Thymus (tissue), 11 donors: ENCODE results near the gene GRN. TPM values are rescaled to one million over a fixed set of nuclear protein-coding genes. Genes with fewer than 3 reads are reported as not detected.

ENCODE experiments used
- DNase-seq, 9 donors: peaks; one replicate each; pipeline ENCODE4 v3.0.0-alpha.2; 2013; ENCODE audit warnings: low spot score in 9 of 9, low read depth in 6 of 9, missing footprints in 1 of 9
- H3K27ac ChIP-seq, 2 donors: one replicate each; pipeline ENCODE4 v1.5.1; 2013; ENCODE audit warnings: control low read depth in 1 of 2, low read depth in 1 of 2, low read length in 1 of 2, mild to moderate bottlenecking in 1 of 2, moderate library complexity in 1 of 2
- H3K27me3 ChIP-seq, 2 donors: one replicate each; pipeline ENCODE4 v1.5.1; 2013; ENCODE audit warnings: low read length in 1 of 2; ENCODE audit not compliant: control insufficient read depth in 2 of 2, insufficient read depth in 1 of 2
- H3K36me3 ChIP-seq, 2 donors: one replicate each; pipeline ENCODE4 v1.5.1; 2013; ENCODE audit warnings: low read length in 1 of 2, mild to moderate bottlenecking in 1 of 2, moderate library complexity in 1 of 2; ENCODE audit not compliant: control insufficient read depth in 2 of 2, insufficient read depth in 2 of 2
- H3K4me1 ChIP-seq, 2 donors: one replicate each; pipeline ENCODE4 v1.5.1; 2013; ENCODE audit warnings: low read length in 2 of 2; ENCODE audit not compliant: control insufficient read depth in 2 of 2, insufficient read depth in 2 of 2
- H3K4me3 ChIP-seq, 2 donors: one replicate each; pipeline ENCODE4 v1.5.1; 2013; ENCODE audit warnings: low read length in 2 of 2, control low read depth in 1 of 2, mild to moderate bottlenecking in 1 of 2
- H3K9me3 ChIP-seq, 2 donors: one replicate each; pipeline ENCODE4 v1.5.1; 2013; ENCODE audit warnings: low read length in 1 of 2, mild to moderate bottlenecking in 1 of 2; ENCODE audit not compliant: control insufficient read depth in 2 of 2, insufficient read depth in 1 of 2
- WGBS: extraction: QIAGEN DNeasy Blood & Tissue Kit; methylation state at CpG from one replicate; pipeline ENCODE4 v1.1.7; 2013; 5-methylcytosine and 5-hydroxymethylcytosine counted together
- polyA plus RNA-seq: library from polyadenylated mRNA; stranded (reverse); fragments of 200-250 nt; gene quantifications from one replicate; pipeline ENCODE4 v1.2.3, GENCODE V29; 2013
- total RNA-seq: library from RNA; stranded (reverse); fragments of 120-200 nt; gene quantifications from one replicate; pipeline ENCODE4 v1.2.4, GENCODE V29; 2013
- donor health status: healthy.

Gene GRN
- total and polyA plus RNA-seq, 2 donors, result 74.8 to 93.0 TPM

DNA sequence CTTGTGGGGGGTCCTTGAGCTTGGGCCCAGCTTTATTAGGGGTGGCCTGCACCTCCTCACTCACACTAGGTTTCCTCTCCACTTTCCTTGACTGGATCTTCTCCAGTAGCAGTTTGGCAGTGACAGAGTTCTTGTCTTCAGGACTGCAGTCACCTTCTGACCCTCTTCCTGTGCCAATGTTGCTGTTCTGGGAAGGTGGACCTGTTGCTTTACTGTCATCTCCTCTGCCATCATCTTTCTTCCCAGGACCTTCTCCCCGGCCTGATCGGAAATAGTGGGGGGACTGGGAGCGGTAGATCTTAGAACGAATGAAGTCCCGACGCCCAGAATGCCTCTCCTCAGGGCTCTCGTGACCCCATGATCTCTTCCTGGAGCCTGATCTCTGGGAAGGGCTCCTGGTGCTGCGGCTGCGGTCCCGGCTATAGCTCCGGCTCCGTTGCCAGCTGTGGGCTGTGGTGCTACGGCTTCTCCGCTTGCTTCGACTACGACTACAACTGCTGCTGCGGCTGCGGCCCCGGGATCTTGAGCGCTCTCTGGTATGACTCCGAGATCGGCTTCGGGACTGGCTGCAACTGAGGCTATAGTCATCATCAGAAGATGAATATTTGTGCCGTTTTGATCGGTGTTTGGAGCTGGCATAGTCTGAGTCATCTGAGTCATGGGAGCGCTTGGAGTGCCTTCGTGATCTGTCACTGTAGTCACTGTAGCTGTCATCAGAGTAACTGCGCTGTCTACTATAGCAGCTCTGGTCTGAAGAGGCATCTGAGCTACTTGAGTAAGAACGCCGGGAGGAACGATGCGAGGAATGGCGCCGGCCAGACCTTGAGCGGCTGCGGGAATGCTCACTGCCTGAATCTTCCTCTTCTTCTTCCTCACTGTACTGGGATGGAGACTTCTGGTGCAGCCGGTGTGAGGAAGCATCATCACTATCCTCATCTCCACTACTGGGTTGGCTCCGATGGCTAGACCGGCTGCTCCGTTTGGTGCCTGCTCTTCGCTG lies 53.9 kb downstream of the GRN start:
- H3K4me3 ChIP-seq, result no peak overlapping the region
- 98% methylated on average over 41 of the region's 41 CpGs for WGBS
- no peaks in the 10 kb centered on the region for H3K4me1 ChIP-seq
- no peaks in the 10 kb centered on the region for H3K9me3 ChIP-seq
- no peak overlapping the region for H3K27ac ChIP-seq
- H3K27me3 ChIP-seq, result no peaks in the 10 kb centered on the region
- no peak for DNase-seq
- H3K36me3 ChIP-seq, result peaks cover 50 to 61% of the 10 kb centered on the region in 2 donors

DNA sequence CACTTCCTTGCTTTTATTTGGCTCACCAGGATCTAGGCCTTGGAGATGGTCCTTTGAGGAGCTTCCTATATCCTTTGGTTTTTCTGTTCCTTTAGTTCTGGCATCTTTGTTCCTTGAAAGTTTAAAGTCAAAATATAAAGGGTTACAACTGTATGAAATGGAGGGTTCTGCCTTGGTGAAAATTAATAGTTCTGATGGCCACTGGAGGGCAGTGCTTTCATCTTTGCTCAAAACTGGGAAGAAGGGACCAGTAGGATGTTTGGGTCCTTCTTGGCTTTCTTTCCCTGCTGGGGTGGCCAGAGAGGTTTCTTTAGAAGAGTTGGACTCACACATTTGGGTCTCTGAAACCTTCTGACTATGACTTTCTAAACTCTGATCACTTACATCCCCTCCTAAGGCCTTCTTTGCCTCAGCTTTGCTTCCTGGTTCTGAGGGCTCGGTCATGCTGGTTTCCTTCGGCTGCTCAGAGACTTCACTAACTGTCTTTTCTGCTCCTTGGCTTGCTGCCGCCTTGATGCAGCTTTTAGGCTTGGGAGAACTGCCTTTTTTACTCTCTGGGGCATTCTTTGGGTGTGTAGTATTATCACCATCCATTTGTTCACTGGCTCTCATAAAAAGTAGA lies 55.2 kb downstream of the GRN start:
- 99% methylated on average over 3 of the region's 3 CpGs for WGBS

More for the DNA sequence above, 55.2 kb downstream of the GRN start:
- no peaks in the 10 kb centered on the region for H3K27me3 ChIP-seq
- H3K9me3 ChIP-seq, result no peaks in the 10 kb centered on the region
- no peak for DNase-seq
- no peaks in the 10 kb centered on the region for H3K4me1 ChIP-seq
- H3K27ac ChIP-seq, result no peak overlapping the region
- no peak overlapping the region for H3K4me3 ChIP-seq
- H3K36me3 ChIP-seq, result peaks cover 50 to 71% of the 10 kb centered on the region in 2 donors

Other genes with a start within 250 kb of the GRN start
- 17.0 TPM for gene HDAC5, start 221.7 kb upstream of the GRN start, total RNA-seq
- 34.4 TPM for gene HDAC5, start 221.7 kb upstream of the GRN start, polyA plus RNA-seq
- gene HROB, start 203.4 kb upstream of the GRN start, total RNA-seq, result 3.2 TPM
- gene HROB, start 203.4 kb upstream of the GRN start, polyA plus RNA-seq, result 0.94 TPM
- gene ASB16, start 174.6 kb upstream of the GRN start, total RNA-seq, result not detected
- gene ASB16, start 174.6 kb upstream of the GRN start, polyA plus RNA-seq, result 0.14 TPM
- gene TMUB2, start 158.3 kb upstream of the GRN start, total RNA-seq, result 21.4 TPM
- gene TMUB2, start 158.3 kb upstream of the GRN start, polyA plus RNA-seq, result 57.6 TPM
- gene ATXN7L3, start 145.4 kb upstream of the GRN start, total RNA-seq, result 36.3 TPM
- gene ATXN7L3, start 145.4 kb upstream of the GRN start, polyA plus RNA-seq, result 53.3 TPM
- 91.6 TPM for gene UBTF, start 125.6 kb upstream of the GRN start, total RNA-seq
- gene UBTF, start 125.6 kb upstream of the GRN start, polyA plus RNA-seq, result 70.1 TPM
- 6.9 TPM for gene SLC4A1, start 77.2 kb upstream of the GRN start, total RNA-seq
- gene SLC4A1, start 77.2 kb upstream of the GRN start, polyA plus RNA-seq, result 0.37 TPM
- gene RUNDC3A, start 36.7 kb upstream of the GRN start, total RNA-seq, result 0.99 TPM
- gene RUNDC3A, start 36.7 kb upstream of the GRN start, polyA plus RNA-seq, result 4.9 TPM
- gene SLC25A39, start 20.5 kb upstream of the GRN start, total RNA-seq, result 46.9 TPM
- 93.8 TPM for gene SLC25A39, start 20.5 kb upstream of the GRN start, polyA plus RNA-seq
- 1.4 TPM for gene FAM171A2, start 18.6 kb downstream of the GRN start, total RNA-seq
- gene FAM171A2, start 18.6 kb downstream of the GRN start, polyA plus RNA-seq, result 0.39 TPM
- 0.38 TPM for gene ITGA2B, start 44.3 kb downstream of the GRN start, total RNA-seq
- gene ITGA2B, start 44.3 kb downstream of the GRN start, polyA plus RNA-seq, result 0.41 TPM
- 12.7 TPM for gene GPATCH8, start 158.1 kb downstream of the GRN start, total RNA-seq
- gene GPATCH8, start 158.1 kb downstream of the GRN start, polyA plus RNA-seq, result 11.1 TPM
- 0.80 TPM for gene FZD2, start 212.2 kb downstream of the GRN start, total RNA-seq
- 1.7 TPM for gene FZD2, start 212.2 kb downstream of the GRN start, polyA plus RNA-seq